CD4-positive, alpha-beta T cell treated with Interleukin-17A for 1 hour (primary cell): Measurements from ENCODE around the gene MYO7A.

ENCODE experiments used
- DNase-seq: peaks from one replicate; pipeline ENCODE4 v3.0.0-alpha.2; 2020

MYO7A gene

DNA sequence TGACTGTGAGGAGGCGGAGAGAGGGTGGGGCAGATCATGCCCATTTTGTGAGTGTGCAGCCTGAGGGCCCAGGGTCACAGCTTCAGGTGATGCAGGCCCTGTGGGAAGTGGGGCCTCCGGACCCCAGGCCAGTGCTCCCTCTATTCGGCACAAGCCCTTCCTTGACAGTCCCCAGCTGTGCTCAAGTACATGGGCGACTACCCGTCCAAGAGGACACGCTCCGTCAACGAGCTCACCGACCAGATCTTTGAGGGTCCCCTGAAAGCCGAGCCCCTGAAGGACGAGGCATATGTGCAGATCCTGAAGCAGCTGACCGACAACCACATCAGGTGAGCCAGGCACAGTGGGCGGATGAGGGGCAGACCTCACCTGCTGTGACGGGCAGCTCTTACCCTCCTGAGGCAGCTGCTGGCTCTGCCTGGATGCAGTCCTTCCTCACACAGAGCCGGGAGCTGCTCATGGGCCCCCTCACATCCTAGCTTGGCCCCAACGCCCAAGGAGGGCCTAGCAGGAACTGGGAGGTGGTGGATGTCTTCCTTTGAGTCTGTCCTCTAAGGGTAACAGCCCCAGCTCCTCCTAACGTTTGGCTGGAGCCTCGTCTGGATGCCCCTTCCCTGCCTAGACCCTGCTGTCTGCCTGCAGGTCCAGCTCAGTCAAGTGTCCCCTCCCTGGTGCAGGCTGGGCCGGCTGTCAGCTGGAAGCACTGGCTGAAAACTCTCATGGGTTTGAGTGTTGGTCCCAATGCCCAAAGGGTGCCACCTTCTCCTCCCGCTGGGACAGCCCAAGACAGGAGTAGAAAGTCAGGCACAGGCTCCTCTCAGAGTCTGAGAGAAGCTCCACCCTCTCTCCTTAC is 76.1 kb downstream of the MYO7A start:
- no peak for DNase-seq

DNA sequence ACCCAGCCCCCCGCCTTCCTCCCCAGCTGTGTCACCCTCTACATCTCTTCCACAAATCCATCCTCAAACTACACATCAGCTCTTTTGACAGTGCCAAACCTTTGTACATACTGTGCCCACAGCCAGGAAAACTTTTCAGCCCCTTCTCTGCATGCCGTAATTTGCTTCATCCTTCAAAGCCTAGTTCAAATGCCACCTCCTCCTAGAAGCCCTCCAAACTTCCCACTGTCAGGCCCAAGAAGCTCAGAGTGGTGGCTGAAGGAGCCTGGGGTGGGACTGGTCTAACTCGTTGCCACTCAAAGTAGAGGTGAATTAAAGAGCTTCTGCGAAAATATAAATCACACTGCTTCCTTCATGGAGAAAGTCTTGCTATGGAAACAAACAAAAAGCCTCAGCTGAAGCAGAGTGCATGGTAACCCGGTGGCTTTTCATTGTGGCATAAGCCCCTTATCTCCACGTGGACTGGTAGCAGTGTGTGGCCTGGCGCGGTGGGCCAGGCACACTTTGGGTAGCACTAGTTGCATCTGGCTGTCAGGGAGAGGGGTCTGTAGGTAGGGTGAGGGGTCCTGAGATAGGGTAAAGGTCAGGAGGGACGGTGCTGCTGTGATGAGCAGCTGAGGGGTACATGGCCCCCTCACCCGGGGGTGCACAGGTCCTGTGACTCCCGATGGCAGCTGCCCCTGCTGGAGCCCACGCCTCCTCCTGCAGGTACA is 76.9 kb downstream of the MYO7A start:
- no peak for DNase-seq

DNA sequence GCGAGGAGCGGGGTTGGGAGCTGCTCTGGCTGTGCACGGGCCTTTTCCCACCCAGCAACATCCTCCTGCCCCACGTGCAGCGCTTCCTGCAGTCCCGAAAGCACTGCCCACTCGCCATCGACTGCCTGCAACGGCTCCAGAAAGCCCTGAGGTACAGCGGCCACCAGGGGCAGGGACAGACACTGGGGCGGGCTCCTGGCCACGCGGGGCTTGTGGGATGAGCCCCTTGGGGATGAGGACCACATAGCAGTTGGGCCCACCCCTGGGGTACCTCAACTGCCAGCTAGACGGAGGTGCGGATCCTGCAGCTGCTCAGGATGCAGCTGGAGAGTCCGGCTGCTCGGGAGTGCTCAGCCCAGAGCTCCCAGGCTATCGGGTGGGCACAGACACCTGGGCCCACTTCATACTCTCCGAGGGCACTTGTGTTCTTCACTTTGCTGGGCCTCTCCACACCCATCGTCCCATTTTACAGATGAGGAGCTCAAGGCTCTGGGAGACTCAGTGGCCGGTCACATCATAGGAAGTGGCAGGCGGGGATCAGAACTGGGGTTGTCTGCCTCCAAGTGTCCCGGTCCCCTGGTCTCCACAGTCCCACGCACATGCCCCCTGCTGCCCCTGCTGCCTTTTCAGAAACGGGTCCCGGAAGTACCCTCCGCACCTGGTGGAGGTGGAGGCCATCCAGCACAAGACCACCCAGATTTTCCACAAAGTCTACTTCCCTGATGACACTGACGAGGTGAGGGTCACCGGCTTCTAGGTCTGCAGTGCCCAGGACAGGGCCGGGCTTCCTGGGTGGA is 77.6 kb downstream of the MYO7A start:
- no peak for DNase-seq

DNA sequence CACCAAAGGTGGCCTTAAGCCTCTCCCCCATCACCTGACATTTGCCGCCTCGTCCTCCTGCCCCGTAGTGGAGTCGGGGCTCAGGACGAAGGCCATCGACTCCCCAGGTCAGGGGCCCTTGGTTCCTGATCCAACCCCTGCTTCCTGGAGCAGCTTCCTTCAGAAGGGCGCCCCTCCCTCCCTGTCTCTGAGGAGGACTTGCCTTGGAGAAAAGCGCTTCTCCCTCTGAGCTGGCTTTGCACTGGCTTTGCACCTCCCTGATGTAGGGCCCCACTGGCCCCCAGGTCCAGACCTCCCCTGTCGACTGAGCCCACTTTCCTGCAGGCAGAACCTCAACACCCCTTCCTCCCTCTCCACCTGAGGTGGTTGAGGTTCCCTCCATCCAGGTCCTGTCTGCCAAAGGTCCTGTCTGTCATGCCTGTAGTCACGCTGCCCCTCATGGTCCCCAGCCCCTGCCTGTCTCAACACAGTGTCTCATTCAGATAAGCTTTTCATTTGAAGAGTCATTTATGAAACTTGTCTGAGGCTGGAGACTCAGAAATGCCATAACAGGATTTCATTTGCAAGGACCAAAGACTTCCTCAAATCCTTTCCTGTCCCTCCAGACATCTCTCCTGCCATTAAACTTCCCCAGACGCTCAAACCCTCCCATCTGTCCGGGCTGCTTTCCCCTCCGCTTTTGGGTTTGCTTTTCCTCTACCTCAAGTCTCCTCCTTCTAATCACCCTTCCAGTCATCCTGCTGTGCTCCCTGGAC is 78.4 kb downstream of the MYO7A start:
- no peak for DNase-seq

- no peak for DNase-seq
Observed at GRCh38 chr11:77207019-77207485, 79.0 kb downstream of the MYO7A start.

DNA sequence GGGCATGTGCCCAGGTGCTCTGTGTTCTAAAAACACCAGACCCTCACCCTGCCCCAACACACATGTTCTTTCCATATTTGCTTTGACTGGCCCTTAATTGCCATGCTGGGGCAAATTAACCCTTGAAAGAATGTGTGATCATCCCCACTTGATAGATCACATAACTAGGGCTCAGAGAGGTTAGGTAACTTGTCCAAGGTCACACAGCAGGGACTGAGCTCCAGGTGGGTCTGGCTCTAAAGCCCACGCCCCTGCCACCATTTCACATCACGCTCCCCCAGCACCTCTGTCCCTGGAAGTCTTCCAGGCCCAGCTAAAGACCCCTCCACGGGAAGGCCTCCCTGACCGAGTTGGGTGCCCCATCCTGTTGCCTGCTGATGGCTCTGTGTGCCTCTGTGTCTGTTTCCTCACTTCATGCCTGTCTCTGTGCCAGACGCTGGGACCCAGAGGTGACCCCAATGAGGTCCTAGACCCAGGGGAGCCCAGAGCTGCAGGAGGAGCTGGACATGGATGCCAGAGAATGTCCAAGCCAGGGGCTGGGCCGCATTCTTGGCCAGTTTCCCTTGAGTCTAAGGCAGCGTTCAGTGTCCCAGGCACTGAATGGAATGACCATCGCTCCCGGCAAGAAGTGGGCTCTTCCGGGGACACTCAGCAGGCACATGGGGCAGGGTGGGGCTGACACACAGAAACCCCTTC is 79.7 kb downstream of the MYO7A start:
- DNase-seq: no peak

- no peak for DNase-seq
Observed at GRCh38 chr11:77208535-77208934, 80.5 kb downstream of the MYO7A start.

DNA sequence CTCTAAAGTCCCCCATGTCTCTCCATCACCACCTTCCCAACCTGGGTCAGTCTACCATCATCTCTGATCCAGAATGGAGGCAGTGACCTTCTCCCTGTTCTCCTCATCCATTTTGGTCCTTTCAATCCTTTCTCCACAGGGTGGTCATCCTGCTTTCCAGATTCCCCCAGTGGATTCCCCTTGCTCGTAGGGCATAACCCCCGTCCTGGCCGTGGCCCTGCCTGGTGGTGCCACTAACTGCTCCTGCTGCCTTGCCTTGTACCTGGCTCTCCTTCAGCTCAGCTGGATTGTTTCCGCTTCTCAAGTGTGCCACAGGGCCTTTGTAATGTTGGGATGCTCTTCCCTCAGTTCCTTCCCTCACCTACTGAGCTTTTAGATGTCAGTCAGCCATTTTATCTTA is 81.6 kb downstream of the MYO7A start:
- DNase-seq: no peak

DNA sequence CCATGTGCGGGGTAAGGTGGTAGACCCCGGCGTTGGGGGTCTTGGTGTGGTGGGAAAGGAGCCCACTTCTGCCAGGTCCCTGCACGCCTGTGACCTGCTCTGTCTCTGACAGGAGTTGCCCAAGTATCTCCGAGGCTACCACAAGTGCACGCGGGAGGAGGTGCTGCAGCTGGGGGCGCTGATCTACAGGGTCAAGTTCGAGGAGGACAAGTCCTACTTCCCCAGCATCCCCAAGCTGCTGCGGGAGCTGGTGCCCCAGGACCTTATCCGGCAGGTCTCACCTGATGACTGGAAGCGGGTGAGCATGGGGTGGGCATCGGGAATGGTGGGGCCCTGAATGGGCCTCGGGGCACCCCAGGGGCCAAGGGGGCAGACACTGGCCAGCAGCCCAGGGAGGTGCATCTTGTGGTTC is 83.0 kb downstream of the MYO7A start:
- no peak for DNase-seq

- no peak for DNase-seq
Observed at GRCh38 chr11:77211594-77212251, 83.7 kb downstream of the MYO7A start.

- DNase-seq: no peak
Observed at GRCh38 chr11:77212314-77213007, 84.4 kb downstream of the MYO7A start.

- no peak for DNase-seq
Observed at GRCh38 chr11:77213029-77213579, 85.1 kb downstream of the MYO7A start.

DNA sequence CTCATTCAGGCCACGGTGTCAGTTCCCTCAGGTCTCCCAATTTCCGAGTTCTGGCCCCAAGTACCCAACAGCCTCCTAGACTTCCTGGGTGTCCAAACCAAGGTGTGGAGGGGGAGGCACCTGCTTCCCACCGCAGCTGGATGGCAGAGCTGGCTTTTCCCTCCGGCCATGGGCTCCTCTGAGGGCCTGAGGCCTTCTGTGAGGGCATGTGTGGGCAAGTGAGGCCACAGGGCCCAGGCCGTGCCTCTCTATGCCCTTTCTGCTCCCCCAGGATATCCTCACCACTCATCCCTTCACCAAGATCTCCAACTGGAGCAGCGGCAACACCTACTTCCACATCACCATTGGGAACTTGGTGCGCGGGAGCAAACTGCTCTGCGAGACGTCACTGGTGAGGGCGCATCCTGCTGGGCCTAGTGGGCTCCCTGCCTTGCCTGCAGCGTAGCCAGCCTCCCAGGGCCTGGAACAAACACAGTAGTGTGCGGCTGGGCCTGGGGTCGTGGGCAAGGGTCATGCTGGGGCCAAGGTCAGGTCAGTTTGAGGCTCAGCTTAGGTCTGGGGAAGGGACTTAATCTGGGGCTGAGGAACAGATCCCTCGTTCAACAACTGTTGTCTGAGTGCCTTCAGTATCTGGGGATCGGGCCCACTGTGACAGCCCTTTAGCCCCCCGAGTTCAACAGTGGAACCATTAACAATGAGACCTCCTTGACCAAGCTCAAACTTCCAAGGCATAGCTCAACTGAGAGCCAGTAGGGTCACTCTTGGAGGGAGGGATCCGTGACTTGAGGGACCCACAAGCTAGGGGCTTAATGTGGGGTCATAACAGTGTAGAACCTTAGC is 85.8 kb downstream of the MYO7A start:
- no peak for DNase-seq

GRCh38 chr11:77214557-77214956 is 86.5 kb downstream of the MYO7A start:
- no peak for DNase-seq

DNA sequence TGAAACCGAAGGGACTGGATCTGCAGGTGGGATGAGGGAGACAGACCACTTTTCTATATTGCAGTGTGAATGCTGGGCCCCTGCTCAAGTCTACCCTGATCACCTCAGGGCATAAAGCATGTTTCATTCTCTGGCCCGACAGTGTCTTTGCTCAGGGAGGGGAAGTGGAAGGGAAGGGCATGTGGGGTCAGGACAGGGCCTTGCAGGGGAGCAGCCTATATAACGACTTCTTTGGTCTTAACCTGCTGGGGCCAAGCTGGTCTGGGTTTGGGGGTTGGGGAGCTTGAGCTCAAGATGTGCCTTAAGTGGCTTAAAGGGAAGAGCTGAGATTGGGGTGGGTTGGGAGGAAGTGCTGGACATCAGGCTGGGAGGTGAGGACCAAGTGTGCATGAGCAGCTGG is 87.1 kb downstream of the MYO7A start:
- no peak for DNase-seq

DNA sequence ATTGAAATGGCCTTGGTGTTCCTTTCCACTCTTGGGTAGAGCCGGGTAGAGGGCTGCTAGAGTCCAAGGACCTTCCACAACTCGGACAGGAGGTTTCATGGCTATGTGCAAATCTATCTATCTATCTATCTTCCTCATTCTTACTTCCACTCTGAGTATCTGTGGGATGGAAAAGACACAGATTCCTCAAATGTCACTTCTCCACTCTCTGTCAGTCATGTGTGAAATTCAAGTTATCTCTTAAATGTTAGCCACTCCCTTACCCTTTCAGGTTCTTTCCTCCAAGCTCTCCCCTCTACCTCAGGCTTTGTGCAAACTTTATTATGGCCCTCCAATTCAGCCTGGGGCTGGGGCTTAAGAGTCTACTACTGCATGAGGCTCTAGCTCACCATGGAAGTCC is 89.1 kb downstream of the MYO7A start:
- no peak for DNase-seq

- DNase-seq: no peak
Observed at GRCh38 chr11:77223797-77224196, 95.8 kb downstream of the MYO7A start.

DNA sequence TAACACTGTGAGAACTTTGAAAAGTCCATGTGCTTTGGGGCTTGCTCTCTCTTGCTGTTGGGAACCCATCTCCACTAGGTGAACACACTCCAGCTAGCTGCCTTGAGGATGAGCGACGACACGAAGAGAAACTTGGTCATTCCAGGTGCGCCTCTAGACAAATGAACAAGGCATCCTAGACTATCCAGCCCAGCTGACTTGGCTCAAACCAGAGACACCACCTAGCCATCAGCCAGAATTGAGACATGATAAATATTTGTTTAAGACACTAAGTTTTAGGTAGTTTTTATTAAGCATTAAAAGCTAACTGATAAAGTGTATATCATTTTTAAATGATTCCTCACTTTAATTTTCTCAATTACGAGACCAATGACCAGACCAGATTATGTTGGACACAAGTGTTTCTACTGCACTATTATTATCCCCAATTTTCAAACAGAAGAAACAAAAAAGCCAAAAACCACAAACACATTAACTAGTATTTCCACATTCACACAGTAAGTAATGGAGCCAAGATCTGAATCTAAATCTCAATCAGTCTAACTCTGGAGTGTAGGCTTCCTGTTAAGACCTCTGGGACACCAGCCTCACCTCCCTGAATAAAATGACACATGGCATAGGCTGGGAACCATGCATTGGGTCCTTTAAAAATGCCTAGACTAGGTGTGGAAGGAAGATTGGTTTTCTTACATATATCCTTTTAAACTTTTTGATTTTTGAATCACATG is 103.0 kb downstream of the MYO7A start:
- no peak for DNase-seq

DNA sequence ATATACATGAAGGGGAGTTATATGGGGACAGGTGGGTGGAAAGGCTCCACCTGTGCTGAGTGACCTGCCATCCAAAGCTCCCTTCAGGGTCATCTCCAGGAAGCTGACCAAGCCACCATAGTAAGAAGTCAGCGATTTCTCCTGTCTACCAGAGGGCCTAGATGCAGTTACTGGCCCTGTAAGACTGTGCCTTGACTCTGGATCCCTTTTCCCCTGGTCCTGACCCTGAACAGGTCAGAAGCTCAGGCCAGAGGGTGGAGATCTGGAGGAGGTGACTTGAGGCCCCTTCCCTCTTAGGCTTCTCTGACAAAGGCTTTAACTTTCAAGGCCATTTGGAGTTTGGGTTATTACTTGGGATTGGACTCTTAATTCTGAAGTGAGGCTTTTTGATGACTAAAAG is 103.8 kb downstream of the MYO7A start:
- DNase-seq: no peak
